HG03103 (cell line): ENCODE measurements around the gene CBX2.

Experiments
- ATAC-seq: cut with Tn5 transposase; IDR thresholded peaks from one replicate; pipeline ENCODE4 v1.9.1; 2021; ENCODE audit warnings: low read depth; ENCODE audit not compliant: unreplicated experiment

Gene CBX2

GRCh38 chr17:79777894-79778503 is at the start of gene CBX2:
CBX2 (plus strand) TSS chr17:79778148; CDS start chr17:79778236, 88 bp downstream.
- ATAC-seq = peak; percentile 53

- ATAC-seq = no peak
Measured at GRCh38 chr17:79728169-79728907, 49.6 kb upstream of the CBX2 start.

- ATAC-seq = no peak
Measured at GRCh38 chr17:79728908-79729471, 49.0 kb upstream of the CBX2 start.

GRCh38 chr17:79729761-79730160 is 48.2 kb upstream of the CBX2 start:
- no peak for ATAC-seq

GRCh38 chr17:79730437-79730768 is 47.5 kb upstream of the CBX2 start:
- no peak for ATAC-seq

GRCh38 chr17:79730769-79731483 is 47.0 kb upstream of the CBX2 start, which contains the start of gene ENPP7:
ENPP7 (plus strand) TSS chr17:79730943; CDS start chr17:79731140, 197 bp downstream.
- ATAC-seq = no peak

GRCh38 chr17:79732254-79732653 is 45.7 kb upstream of the CBX2 start:
- ATAC-seq = no peak

GRCh38 chr17:79732804-79733691 is 44.9 kb upstream of the CBX2 start:
- no peak for ATAC-seq

- ATAC-seq = no peak
Measured at GRCh38 chr17:79733692-79734070, 44.3 kb upstream of the CBX2 start.

GRCh38 chr17:79735096-79735495 is 42.9 kb upstream of the CBX2 start:
- no peak for ATAC-seq

GRCh38 chr17:79737046-79737921 is 40.7 kb upstream of the CBX2 start:
- ATAC-seq = no peak

- ATAC-seq = no peak
Measured at GRCh38 chr17:79737922-79738578, 39.9 kb upstream of the CBX2 start.

- ATAC-seq = no peak
Measured at GRCh38 chr17:79738643-79739042, 39.3 kb upstream of the CBX2 start.

GRCh38 chr17:79739148-79740062 is 38.5 kb upstream of the CBX2 start:
- no peak for ATAC-seq

- no peak for ATAC-seq
Measured at GRCh38 chr17:79740413-79740812, 37.5 kb upstream of the CBX2 start.

GRCh38 chr17:79741401-79741750 is 36.6 kb upstream of the CBX2 start:
- no peak for ATAC-seq

GRCh38 chr17:79741751-79742588 is 36.0 kb upstream of the CBX2 start:
- ATAC-seq = no peak
